Measurements from ENCODE around the gene KLRG1. TPM values are rescaled to one million over a fixed set of nuclear protein-coding genes. Genes with fewer than 3 reads are reported as not detected.
A peak's percentile ranks its signal among the peaks of the same experiment; 100 is the strongest.

Gene KLRG1
- 0.51 and 0.63 TPM in 2 replicates for total RNA-seq

DNA sequence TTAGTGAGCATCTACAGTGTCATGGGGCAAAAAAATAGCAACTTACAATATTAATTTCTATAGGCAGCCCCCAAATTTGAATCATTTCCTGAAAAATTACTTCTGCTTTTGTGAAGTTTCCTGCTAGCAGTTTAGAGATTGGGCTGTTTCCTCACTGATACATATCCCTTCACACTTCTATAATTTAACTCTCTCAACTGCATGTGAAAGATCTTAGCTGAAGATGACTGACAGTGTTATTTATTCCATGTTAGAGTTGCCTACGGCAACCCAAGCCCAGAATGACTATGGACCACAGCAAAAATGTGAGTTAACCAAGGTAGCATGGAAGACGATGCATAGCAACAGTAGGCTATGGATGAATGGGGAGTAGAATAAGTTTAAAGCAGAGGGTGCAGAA, at the start of gene KLRG1:
Gene KLRG1 (plus strand): TSS at position 134 of the 400 bp plus-strand sequence. CDS start 90 bp downstream, at position 224.
- no peak for DNase-seq (ENCODE audit: low read depth in 2 of 2)

DNA sequence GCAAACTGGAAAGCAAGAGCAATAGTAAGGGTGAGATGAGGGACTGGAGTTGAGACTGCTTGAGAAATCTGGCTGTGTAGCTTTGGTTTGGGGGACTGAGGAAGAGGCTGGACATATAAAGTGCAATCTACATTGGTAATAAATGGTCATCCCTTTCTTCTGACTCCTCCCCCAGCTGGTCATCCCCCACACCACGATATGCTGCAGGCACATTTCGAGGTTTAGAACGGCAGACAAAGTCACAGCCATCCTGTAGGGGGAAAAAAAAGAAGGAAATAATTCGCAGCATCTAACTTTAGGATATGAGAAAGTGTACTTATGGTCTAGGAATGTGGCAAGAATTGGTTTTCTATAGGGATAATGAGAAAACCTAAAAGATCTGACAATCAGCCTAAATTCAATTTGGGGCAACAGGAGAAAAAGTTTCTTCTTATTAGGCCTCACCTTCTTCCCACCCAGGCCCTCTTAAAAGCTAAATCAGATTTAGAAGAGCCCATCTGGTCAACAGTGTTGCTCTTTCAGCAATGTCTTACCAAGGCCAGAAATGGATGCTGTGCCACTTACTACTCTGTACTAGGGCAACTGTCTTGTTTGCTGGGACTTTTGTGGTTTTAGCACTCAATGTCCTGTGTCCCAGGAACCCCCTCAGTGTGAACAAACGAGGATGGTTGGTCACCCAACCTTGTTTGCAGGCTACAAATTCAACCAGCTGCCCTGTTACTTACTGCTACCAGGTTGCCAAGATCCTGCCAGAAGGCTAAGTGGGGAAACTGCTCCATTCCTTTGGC, 47.5 kb upstream of the KLRG1 start:
- DNase-seq (ENCODE audit: low read depth in 2 of 2) = no peak

DNA sequence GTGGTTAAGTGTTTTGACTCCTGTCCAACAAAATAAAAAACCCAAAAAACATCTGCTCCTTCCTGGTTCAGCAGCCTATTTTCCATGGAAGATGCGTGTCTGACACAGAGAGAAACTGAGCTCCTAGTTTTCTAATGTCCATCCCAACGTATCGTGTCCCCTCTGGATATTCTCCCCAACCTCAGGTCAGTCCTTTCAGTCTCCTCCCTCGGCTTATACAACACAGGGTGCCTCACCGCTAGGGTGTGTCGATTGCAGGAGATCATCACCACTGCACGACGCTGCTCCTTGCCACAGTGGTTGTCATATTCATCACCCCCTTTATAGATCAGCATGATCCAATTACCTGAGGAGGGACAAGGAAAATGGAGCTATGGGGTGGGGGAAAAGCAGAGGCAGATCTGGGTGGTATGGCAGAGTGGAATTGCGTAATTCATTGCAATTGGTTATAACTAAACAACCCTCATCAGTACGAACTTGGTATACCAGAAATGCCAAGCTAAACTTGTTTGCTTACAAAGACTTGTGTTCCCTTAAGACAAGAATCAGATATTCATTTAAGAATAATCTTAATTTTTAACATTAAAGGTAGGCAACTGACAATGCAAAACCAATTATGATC, 45.7 kb upstream of the KLRG1 start:
- no peak for DNase-seq (ENCODE audit: low read depth in 2 of 2)

DNA sequence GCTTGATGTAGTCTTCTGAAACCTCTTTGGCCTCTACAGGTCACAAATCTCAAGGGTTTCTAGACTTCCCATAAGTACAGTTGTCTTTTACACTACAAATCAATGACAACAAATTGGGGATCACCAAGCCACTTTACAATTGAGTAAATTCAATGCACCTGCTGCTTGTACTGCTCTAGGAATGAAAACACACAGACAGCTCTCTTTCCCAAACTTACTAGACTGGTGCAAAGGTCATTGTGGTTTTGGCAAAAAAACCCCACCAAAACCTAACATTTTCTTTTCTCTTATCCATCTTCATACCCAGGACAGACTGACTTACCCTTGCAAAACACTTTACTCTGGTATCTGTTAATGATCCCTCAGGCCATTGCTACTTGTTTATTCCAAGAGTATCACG, 42.6 kb upstream of the KLRG1 start:
- no peak for DNase-seq (ENCODE audit: low read depth in 2 of 2)

DNA sequence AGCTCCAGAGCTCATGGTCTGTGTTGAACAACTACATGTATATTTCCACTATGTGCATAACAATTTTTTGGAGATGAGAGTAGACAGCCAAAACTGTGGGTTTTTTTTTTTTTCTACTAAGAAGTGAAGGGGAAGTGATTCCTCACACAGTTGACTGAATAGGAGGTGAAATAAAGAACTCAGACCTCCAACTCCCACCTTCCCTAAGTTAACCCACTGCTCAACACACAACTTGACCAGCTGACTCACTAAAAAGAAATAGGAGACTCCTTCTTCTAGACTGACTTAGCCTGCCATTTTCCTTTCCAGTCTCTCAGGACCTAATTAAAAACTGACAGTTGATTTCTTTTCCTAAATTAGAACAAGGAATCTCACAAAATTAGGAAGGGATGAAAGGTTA, 41.6 kb upstream of the KLRG1 start:
- DNase-seq (ENCODE audit: low read depth in 2 of 2) = no peak

DNA sequence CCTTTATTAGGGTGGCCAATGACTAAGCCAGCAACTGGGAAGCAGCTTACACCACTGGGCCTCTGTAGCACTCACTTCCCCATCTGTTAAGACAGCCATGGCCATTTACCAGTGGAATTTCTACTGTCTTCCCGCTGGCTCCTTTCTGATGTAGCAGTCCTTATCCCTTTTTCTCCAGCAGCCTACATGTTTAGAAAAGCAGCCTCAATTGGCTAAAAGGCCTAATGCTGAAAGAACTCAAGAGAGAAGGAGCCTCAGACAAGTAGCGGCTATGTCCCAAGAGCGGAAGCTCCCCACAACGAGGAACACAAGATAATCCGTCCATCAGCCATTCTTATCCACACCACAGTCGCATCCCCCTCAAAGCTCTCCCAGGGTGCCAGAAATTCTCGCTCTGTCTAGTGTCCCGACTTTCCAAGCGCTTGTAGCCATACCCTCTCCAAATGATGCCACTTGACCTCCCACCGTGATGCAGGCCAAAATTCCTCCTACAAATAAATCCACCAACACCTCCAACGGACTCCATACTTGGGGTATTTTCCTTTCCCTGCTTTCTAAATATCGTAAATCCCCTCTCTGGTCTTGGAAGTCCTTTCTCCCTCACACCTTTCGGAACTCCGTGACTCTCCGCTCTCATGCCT, 40.5 kb upstream of the KLRG1 start:
- peak in 1 of 2 donors; percentile 29 for DNase-seq (ENCODE audit: low read depth in 2 of 2)

DNA sequence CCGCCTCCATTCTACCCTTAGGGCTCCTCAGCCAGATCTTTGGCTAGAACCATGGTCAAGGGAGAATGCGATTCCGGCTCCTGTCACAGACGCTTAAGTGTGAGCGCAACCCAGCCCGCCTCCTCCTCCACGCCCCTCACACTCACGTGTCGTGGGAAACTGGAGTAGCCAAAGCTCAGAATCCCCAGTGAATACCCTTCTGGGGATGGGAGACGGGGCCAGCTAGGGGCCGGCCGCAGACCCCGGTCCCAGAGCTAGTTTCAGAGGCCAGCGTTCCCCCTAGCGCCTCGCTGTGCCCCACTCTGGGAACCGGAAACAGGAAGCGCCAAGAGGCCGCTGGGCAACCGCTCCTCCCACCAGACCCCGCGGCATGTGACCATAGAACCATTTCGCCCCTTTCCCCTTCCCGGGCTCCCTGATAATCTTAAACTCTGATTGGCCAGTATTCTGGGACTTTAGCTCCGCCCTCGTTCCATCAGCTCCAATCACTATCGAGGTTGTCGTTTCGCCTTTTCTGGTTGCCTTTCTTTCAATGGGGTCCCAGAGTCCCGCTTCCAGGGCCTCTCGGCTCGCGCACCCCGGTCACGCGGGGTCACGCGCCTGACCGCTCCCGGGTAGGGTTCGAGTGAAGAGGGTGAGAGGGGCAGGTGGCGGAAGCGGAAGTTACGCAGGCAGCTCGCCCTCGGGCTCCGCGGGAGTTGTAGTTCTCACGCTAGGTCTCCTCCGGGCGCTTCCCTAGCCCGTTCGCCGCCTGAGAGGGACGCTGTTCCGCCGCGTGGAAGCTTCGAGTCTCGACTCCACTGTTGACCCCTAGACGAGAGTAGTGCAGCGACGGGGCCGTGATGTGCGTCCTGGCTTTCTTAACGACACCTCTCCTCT, 39.8 kb upstream of the KLRG1 start, which contains the start of gene M6PR:
Gene M6PR (minus strand): TSS at position 304 of the 879 bp plus-strand sequence. CDS start 3,241 bp downstream, outside the sequence.
- DNase-seq (ENCODE audit: low read depth in 2 of 2) = peak; percentile 79 to 94

DNA sequence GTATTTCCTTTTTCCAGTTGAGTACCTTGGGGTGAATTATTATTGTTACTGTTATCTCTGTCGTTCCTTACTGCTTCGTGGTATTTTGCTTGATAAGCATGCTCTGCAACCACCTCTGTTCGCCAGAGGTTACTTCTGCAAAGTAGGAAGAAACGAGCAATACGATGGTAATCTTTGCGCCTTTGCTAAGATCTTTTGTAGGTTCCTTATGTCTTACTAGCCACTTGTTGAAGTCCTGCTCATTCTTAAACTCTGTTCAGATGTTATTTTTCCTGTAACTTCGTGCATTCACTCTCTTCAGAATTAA, 39.2 kb upstream of the KLRG1 start:
- DNase-seq (ENCODE audit: low read depth in 2 of 2) = no peak

DNA sequence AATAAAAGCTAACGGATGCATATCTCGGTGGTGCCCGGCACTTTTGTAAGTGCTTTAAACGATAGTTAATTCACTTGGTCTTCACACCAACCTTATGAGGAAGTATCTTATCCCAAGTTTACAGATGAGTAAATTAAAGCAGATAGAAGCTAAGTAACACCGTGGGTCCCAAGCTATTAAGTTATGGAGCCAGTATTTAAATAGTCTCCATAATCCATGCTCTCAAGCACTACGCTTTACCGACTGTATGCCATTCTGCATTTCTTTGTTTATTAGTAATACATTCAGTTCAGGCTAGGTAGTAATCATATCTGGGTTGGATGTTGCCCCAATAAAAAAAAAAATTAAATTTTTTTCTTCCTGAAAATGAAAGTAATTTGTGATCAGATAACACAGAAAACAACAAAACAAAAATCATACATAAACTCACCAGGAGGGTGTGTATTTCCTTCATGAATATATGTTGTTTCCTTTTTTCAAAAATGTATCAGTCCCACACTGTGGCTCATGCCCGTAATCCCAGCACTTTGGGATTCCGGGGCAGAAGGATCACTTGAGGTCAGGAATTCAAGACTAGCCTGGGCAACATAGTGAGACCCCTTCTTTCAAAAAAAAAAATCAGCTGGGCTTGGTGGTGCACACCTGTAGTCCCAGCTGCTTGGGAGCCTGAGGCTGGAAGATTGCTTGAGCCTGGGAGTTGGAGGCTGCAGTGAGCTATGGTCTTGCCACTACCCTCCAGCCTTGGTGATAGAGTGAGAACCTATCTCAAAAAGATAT, 38.5 kb upstream of the KLRG1 start:
- DNase-seq (ENCODE audit: low read depth in 2 of 2) = no peak

DNA sequence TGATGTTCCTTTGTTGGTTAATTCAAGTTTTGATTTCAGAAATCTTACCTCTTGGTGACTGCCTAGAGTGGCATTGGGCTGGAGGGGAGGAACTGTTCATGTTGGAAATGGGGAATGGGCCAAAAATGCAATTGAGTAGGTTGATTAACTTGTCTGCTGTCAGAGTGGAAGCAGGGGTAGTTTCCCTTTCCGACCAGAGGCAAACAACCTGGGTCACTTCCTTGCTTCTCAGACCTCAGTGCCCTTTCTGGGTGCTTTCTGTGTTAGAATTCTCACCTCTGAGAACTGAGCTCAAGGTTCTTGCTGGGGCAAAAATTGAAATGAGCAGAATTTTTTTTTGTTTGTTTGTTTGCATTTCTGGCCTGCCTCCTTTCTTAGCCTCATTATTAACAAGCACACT, 37.6 kb upstream of the KLRG1 start:
- no peak for DNase-seq (ENCODE audit: low read depth in 2 of 2)

DNA sequence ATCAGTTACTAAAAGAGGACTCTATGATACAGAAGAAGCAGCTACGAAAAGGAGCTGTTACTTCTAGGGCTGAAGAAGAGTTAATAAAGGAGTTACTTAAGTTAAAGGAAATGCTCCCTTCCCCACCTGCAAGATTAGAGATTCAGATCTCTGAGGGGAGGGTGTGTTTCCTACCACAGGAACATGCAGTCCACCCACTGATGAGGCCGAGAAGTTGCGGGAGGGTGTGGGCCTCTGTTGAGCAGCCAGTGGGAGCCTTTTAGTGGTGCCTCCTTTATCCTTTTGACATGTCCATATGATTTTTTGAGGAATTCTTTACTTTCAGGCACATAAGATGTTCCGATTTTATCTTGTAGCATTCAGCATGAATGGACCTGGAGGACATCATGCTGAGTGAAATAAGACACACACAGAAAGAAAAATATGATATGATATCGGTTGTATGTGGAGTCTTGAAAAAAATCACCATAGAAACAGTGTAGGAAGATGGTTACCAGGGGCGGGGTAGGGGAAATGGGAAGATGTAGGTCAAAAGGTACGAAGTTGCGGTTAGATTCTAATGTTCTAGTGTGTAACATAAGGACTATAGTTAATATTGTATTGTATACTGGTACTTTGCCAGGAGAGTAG, 35.5 kb upstream of the KLRG1 start:
- DNase-seq (ENCODE audit: low read depth in 2 of 2) = no peak

DNA sequence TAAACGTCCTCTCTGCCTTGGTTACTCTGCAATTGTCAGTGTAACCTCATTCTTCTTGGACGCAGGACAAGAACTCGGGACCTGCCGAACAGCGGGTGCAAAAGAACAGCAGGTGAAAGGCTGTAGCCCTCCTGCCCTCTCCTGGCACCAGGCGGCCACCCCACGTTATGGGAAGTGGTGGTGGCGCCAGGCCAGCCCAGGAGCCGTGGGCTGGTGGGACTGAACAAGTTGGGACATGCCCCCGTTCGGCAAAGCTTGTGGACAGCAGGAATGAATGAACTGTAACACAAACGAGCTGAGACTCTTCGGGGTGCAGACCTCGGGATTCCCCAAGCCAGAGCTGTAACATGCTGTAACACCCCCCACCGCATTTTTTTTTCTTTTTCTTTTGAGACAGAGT, 33.3 kb upstream of the KLRG1 start:
- DNase-seq (ENCODE audit: low read depth in 2 of 2) = no peak

DNA sequence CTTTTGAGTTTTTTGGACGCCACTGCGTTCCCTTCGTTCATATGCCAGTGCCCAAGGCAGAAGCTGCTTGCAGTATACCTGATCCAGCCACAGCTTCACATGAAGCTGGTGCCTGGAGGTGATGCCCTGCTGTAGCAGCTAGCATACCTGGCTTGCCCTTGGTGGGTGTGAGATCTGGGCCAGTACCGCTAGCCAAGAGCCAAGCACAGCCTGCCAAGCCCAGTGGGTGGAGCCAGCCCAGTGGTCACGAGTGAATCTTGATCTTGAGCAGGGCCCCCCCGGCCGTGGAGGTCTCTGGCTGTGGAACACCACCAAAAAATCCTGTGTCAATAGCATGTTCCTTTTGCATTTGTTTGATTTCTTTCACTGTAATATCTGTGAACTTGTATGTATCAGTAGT, 32.6 kb upstream of the KLRG1 start:
- no peak for DNase-seq (ENCODE audit: low read depth in 2 of 2)

DNA sequence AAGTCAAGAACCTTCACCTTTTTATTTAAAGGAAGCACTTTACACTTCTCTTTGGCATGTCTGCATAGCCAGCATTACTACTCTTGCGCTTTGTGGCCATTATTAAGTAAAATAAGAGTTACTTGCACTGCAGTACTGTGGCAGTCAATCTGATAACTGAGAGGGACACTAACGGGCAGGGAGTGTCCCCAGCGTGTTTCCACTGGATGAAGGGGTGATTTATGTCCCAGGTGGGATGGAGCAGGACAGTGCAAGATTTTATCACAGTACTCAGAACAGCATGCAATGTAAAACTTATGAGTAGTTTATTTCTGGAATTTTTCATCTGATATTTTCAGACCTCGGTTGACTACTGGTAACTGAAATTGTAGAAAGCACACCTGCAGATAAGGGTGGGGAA, 31.8 kb upstream of the KLRG1 start:
- no peak for DNase-seq (ENCODE audit: low read depth in 2 of 2)

DNA sequence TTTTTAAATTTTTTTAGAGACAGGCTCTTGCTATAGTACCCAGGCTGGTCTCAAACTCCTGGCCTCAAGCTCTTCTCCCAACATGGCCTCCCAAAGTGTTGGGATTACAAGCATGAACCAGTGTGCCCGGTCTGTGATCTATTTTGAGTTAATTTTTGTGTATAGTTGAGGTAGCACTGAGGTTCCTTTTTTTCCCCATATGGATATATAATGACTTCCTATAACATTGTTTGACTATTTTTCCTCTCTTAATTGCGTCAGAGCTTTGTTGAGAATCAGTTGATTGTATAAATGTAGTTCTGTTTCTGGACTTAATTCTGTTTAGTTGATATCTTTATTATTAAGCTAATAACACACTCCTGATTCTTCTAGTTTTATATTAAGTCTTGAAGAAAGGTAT, 31.3 kb upstream of the KLRG1 start:
- DNase-seq (ENCODE audit: low read depth in 2 of 2) = no peak

DNA sequence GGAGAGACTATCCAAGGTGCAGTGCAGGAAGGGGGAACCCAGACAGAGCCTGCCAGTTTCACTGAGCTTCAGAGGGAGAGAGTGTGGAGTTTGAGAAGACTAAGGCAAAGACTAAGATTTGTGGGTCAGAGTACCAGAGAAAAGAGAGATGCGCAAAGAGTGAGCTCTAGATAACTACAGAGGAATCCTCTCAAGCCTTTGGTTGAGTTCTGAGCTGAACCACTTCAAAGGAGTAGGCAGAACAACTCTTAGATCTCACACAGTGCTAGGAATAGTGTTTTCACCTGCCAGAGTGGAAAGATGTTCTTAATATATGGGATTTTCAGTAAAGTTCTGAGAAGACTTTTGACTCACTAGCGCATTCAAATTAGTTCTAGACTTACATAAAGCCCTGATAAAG, 29.2 kb upstream of the KLRG1 start:
- DNase-seq (ENCODE audit: low read depth in 2 of 2) = no peak

DNA sequence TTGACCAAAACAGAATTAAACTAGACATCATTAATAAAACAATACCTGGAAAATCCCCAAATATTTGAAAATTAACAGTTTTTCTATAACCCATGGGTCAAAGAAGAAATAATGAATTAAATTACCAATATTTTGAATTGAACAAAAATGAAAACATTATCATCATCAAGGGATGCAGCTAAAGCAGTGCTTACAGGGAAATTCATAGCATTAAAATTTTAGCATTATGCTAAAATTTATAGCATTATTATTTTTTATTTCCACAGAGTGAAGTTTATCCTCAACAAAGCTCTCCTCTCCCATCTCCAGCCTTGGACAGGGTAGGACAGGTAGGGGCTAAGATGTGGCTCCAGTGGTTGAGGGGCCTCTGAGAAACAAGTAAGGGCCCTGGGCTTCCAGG, 20.6 kb upstream of the KLRG1 start:
- DNase-seq (ENCODE audit: low read depth in 2 of 2) = no peak

DNA sequence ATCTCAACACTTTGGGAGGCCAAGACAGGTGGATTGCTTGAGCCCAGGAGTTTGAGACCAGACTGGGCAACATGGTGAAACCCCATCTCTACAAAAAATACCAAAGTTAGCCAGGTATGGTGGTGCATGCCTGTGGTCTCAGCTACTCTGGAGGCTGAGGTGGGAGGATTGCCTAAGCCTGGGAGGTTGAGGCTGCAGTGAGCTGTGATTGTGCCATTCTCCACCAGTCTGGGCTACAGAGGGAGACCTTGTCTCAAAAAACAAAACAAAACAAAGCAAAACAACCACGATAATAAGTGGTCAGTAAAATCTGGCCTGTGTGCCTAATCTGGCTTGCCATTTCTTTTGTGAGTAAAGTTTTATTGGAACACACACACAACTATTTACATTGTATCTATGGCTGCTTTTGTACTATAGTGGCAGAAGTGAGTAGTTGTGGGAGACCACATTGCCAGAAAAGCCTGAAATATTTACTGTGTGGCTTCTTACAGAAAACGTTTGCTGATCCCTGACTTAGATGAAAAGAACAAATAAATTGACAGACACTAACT, 19.4 kb upstream of the KLRG1 start:
- no peak for DNase-seq (ENCODE audit: low read depth in 2 of 2)

DNA sequence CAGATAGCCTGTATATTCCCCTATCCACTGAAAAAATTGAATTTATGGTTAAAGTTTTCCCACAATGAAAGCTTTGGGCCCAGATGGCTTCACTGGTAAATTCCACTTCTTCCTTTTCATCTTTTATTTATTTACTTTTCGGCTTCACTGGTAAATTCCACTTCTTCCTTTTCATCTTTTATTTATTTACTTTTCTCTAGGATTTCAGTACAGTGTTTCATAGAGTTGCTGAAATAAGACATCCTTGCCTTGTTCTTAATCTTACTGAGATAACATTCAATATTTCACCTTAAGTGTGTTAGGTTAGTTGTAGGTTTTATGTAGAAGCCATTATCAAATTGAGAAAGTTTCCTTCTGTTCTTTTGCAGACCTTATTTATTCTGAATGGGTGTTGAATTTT, 18.9 kb upstream of the KLRG1 start:
- no peak for DNase-seq (ENCODE audit: low read depth in 2 of 2)

DNA sequence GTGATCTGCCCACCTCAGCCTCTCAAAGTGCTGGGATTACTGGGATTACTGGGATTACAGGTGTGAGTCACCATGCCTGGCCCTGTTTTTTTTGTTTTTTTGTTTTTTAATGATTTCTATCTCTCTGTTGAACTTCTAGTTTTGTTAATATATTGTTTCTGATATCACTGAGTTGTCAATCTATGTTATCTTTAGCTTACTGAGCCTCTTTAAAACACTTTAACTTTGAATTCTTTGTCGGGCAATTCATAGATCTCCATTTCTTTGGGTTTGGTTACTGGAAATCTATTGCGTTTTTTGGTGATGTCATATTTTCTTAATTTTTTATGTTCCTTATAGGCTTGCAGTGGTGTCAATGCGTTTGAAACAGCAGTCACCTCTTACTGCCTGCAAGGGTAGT, 9.2 kb upstream of the KLRG1 start:
- DNase-seq (ENCODE audit: low read depth in 2 of 2) = no peak
